Keratinocyte (primary cell): ENCODE data around the gene AMD1. TPM values are rescaled to one million over a fixed set of nuclear protein-coding genes. Genes with fewer than 3 reads are reported as not detected.

Experiments used
- DNase-seq: peaks from one replicate; pipeline ENCODE4 v3.0.0-alpha.2; 2011; ENCODE audit warnings: low read depth, missing footprints, low spot score
- FAIRE-seq: peaks from 2 replicates; lab custom pipeline; 2011; peaks lifted over from hg19 to GRCh38; lab: Jason Lieb, UNC
- H2AFZ ChIP-seq: 2 replicates; pipeline ENCODE4 v1.6.0; 2012; ENCODE audit warnings: low read length, control low read depth, inconsistent platforms; ENCODE audit not compliant: control insufficient read depth
- H3K27ac ChIP-seq: 2 replicates; pipeline ENCODE4 v1.5.1; 2011; ENCODE audit warnings: low read length; ENCODE audit not compliant: control insufficient read depth, insufficient read depth
- H3K27me3 ChIP-seq: 3 replicates; pipeline ENCODE4 v1.6.0; 2011; ENCODE audit warnings: low read length; ENCODE audit not compliant: control insufficient read depth, insufficient read depth; ENCODE audit errors: extremely low read depth
- H3K36me3 ChIP-seq, 2 experiments: 2 replicates in 1 of 2; 3 replicates in 1 of 2; pipeline ENCODE4 v1.5.1; 2011; ENCODE audit warnings: low read length in 2 of 2, mild to moderate bottlenecking in 1 of 2; ENCODE audit not compliant: control insufficient read depth in 2 of 2, insufficient read depth in 2 of 2; ENCODE audit errors: extremely low read depth in 1 of 2
- H3K4me1 ChIP-seq: 3 replicates; pipeline ENCODE4 v1.5.1; 2011; ENCODE audit warnings: low read length; ENCODE audit not compliant: control insufficient read depth, insufficient read depth; ENCODE audit errors: extremely low read depth
- H3K4me2 ChIP-seq: 3 replicates; pipeline ENCODE4 v1.6.0; 2011; ENCODE audit warnings: low read depth, low read length; ENCODE audit not compliant: control insufficient read depth, insufficient read depth; ENCODE audit errors: extremely low read depth
- H3K4me3 ChIP-seq, 3 experiments: fragments of 200-600 bp in 1 of 3; sonication (generic) in 1 of 3; 2 replicates in 2 of 3; 3 replicates in 1 of 3; pipeline ENCODE4 v1.5.1; 2011 to 2016; ENCODE audit warnings: low read length in 3 of 3, mild to moderate bottlenecking in 3 of 3, control low read depth in 2 of 3, inconsistent platforms in 1 of 3, low read depth in 1 of 3, mixed read lengths in 1 of 3, mixed run types in 1 of 3, moderate library complexity in 1 of 3; ENCODE audit not compliant: control insufficient read depth in 2 of 3, insufficient read depth in 2 of 3; ENCODE audit errors: extremely low read depth in 1 of 3
- H3K79me2 ChIP-seq: 2 replicates; pipeline ENCODE4 v1.6.0; 2012; ENCODE audit warnings: low read length; ENCODE audit not compliant: control insufficient read depth, insufficient read depth
- H3K9ac ChIP-seq: 3 replicates; pipeline ENCODE4 v1.6.0; 2011; ENCODE audit warnings: low read length; ENCODE audit not compliant: control insufficient read depth, insufficient read depth; ENCODE audit errors: extremely low read depth
- H3K9me1 ChIP-seq: 3 replicates; pipeline ENCODE4 v1.6.0; 2011; ENCODE audit warnings: low read length; ENCODE audit not compliant: control insufficient read depth, insufficient read depth; ENCODE audit errors: extremely low read depth
- H3K9me3 ChIP-seq: 2 replicates; pipeline ENCODE4 v1.5.1; 2012; ENCODE audit warnings: low read depth, low read length; ENCODE audit not compliant: control insufficient read depth
- H4K20me1 ChIP-seq: 3 replicates; pipeline ENCODE4 v1.6.0; 2011; ENCODE audit warnings: low read length; ENCODE audit not compliant: control insufficient read depth, insufficient read depth; ENCODE audit errors: extremely low read depth
- EZH2 ChIP-seq: IDR thresholded peaks from one replicate; pipeline ENCODE4 v1.6.1; 2012; ENCODE audit warnings: inconsistent platforms, mild to moderate bottlenecking, low read length, moderate library complexity
- dilution Hi-C: fragments of 300-500 bp; cut with MboI; formaldehyde crosslinking; loops from one replicate; pipeline ENCODE4 v1.7.0; 2020; ENCODE audit warnings: low sequenced_read_pairs; ENCODE audit not compliant: extremely low pct_ligation_motif_present
- polyA plus RNA-seq, 5 experiments: library from polyadenylated mRNA; depleted of rRNA in 3 of 5; stranded (reverse) in 3 of 5; stranded (forward) in 1 of 5; unstranded in 1 of 5; fragments of >200 nt; gene quantifications; 1 replicate in 1 of 5; 2 replicates in 3 of 5; 3 replicates in 1 of 5; pipeline versions ENCODE4 v1.2.1 to v1.2.3, GENCODE V29; 2011 to 2012; ENCODE audit warnings: missing spikeins in 2 of 5, low read depth in 1 of 5, low replicate concordance in 1 of 5
- TF ChIP-seq, protein P1 (sequence below), 3 experiments: IDR thresholded peaks in 1 of 3; conservative IDR thresholded peaks in 1 of 3; optimal IDR thresholded peaks in 1 of 3; 2 replicates in 2 of 3; 3 replicates in 1 of 3; pipeline versions ENCODE3 to v1.5.1; 2011; ENCODE audit warnings: low read length in 3 of 3, mild to moderate bottlenecking in 3 of 3, moderate library complexity in 2 of 3, control low read depth in 1 of 3, inconsistent platforms in 1 of 3; ENCODE audit not compliant: insufficient read depth in 2 of 3; ENCODE audit errors: extremely low read depth in 1 of 3

Gene AMD1
- polyA plus RNA-seq, 1 donor (not counting 4 experiments of a cell fraction or from before 2014, with no cell fraction given), result 90.9 TPM

GRCh38 chr6:110884321-110884720 is 9.7 kb downstream of the AMD1 start:
- no peak overlapping the region for H3K9ac ChIP-seq
- H3K27me3 ChIP-seq, result no peaks in the 10 kb centered on the region
- H3K4me2 ChIP-seq, result no peak overlapping the region
- peaks cover 2% of the 10 kb centered on the region for H3K9me1 ChIP-seq
- H3K36me3 ChIP-seq, result peaks cover 4 to 6% of the 10 kb centered on the region in 2 experiments
- H2AFZ ChIP-seq, result no peak overlapping the region
- TF ChIP-seq, protein P1, sequence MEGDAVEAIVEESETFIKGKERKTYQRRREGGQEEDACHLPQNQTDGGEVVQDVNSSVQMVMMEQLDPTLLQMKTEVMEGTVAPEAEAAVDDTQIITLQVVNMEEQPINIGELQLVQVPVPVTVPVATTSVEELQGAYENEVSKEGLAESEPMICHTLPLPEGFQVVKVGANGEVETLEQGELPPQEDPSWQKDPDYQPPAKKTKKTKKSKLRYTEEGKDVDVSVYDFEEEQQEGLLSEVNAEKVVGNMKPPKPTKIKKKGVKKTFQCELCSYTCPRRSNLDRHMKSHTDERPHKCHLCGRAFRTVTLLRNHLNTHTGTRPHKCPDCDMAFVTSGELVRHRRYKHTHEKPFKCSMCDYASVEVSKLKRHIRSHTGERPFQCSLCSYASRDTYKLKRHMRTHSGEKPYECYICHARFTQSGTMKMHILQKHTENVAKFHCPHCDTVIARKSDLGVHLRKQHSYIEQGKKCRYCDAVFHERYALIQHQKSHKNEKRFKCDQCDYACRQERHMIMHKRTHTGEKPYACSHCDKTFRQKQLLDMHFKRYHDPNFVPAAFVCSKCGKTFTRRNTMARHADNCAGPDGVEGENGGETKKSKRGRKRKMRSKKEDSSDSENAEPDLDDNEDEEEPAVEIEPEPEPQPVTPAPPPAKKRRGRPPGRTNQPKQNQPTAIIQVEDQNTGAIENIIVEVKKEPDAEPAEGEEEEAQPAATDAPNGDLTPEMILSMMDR (optimal IDR thresholded peaks at IDR 0.05 in 1 of 3, IDR thresholded peaks at IDR 0.05 in 1 of 3, conservative IDR thresholded peaks at IDR 0.05 in 1 of 3; ENCODE audit: extremely low read depth in 1 of 3, insufficient read depth in 2 of 3, low read length in 3 of 3), result no peak
- no peak for TF ChIP-seq EZH2
- H3K79me2 ChIP-seq, result peaks cover 100% of the 10 kb centered on the region
- no peaks in the 10 kb centered on the region for H3K9me3 ChIP-seq
- H4K20me1 ChIP-seq, result peaks cover 67% of the 10 kb centered on the region
- H3K4me1 ChIP-seq, result peaks cover 13% of the 10 kb centered on the region
- FAIRE-seq (no peak), DNase-seq (no peak)
- no peak overlapping the region for H3K27ac ChIP-seq
- H3K4me3 ChIP-seq, result no peak overlapping the region
- dilution Hi-C loops, result no loop called here

DNA sequence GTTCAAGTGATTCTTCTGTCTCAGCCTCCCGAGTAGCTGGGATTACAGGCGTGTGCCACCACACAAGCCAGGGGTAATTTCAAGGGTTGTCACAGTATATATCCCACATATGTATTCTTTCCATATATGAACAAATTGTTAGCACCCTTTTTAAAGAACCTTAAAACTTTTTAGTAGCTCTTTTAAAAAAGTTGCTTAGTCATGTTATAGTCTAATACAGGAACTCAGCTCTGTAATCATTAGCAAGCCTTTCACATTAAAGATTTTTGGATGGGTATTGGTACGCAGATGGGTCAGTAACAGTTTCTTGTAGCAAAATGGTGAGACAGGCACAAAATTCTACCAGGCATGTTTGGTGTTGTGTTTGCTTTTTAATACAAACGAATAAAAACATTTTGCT is 10.9 kb downstream of the AMD1 start:
- peaks cover 58% of the 10 kb centered on the region for H4K20me1 ChIP-seq

More for the DNA sequence above, 10.9 kb downstream of the AMD1 start:
- Histone ChIP-seq H3K4me1 (peaks cover 6% of the 10 kb centered on the region), H3K36me3 (peaks cover 5 to 8% of the 10 kb centered on the region in 2 experiments), H3K9me1 (peaks cover 2% of the 10 kb centered on the region), H3K79me2 (peaks cover 100% of the 10 kb centered on the region), H3K27me3 (no peaks in the 10 kb centered on the region), H3K9me3 (no peaks in the 10 kb centered on the region), H3K27ac (no peak overlapping the region), H3K4me2 (no peak overlapping the region), H2AFZ (no peak overlapping the region), H3K4me3 (no peak overlapping the region), H3K9ac (no peak overlapping the region)
- dilution Hi-C loops, result no loop called here
- no peak for DNase-seq
- TF ChIP-seq, protein P1 (optimal IDR thresholded peaks at IDR 0.05 in 1 of 3, IDR thresholded peaks at IDR 0.05 in 1 of 3, conservative IDR thresholded peaks at IDR 0.05 in 1 of 3; ENCODE audit: extremely low read depth in 1 of 3, insufficient read depth in 2 of 3, low read length in 3 of 3), result no peak
- no peak for FAIRE-seq
